ENCODE data around the gene SORBS1. TPM values are rescaled to one million over a fixed set of nuclear protein-coding genes. Genes with fewer than 3 reads are reported as not detected.

Gene SORBS1
- total RNA-seq, 2 experiments from 2014 or later, result 0.57 to 3.1 TPM

GRCh38 chr10:95304463-95304862 is 256.7 kb downstream of the SORBS1 start:
- CTCF ChIA-PET (ENCODE audit: unreplicated experiment), result no interaction called here
- POLR2A ChIA-PET, result interaction anchor here (0.6 kb wide), 2 partner anchors 49 to 1257 kb away, joined by 3 to 5 read pairs; no protein-coding TSS in a partner anchor
- no peaks in the 10 kb centered on the region for H3K9me3 ChIP-seq (ENCODE audit: low read length)

DNA sequence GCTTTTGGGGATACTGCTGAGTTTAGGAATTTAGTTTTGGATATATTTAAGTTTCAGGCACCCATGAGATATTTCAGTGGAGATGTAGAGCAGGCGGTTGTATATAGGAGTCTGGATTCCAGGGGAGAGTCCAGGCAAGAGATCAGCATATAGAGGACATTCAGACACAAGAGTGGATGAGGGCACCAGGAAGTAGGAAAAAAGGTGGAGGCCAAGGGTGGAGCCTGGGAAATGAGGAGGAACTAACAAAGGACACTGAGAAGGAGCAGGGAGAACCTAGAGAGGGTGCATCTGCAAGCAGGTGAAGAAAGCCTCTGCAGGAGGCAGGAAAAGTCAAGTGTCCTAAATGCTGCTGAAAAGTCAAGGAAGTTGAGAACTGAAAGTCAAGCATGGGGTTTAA is 257.2 kb downstream of the SORBS1 start:
- no peak for DNase-seq (ENCODE audit: low spot score)
- Histone ChIP-seq H2AFZ (ENCODE audit: low read length) (no peak overlapping the region), H3K4me2 (ENCODE audit: low read length) (no peak overlapping the region), H3K36me3 (ENCODE audit: insufficient read depth, low read length) (no peaks in the 10 kb centered on the region), H3K79me2 (ENCODE audit: insufficient read depth, low read depth, low read length) (no peaks in the 10 kb centered on the region), H3K9me3 (ENCODE audit: low read length) (no peaks in the 10 kb centered on the region), H3K4me1 (ENCODE audit: insufficient read depth, low read length, poor library complexity, severe bottlenecking) (no peaks in the 10 kb centered on the region), H3K9me2 (ENCODE audit: insufficient read depth, low read length) (no peaks in the 10 kb centered on the region), H3K4me3 (ENCODE audit: low read depth, low read length, poor library complexity, severe bottlenecking) (no peak overlapping the region), H3K27ac (ENCODE audit: low read depth, low read length, poor library complexity, severe bottlenecking) (no peak overlapping the region), H4K20me1 (ENCODE audit: insufficient read depth, low read length) (no peaks in the 10 kb centered on the region)
- intact Hi-C loops (cut with micrococcal nuclease; ENCODE audit: unreplicated experiment), result no loop called here
- ChIA-PET POLR2A (no interaction called here), CTCF (ENCODE audit: unreplicated experiment) (no interaction called here)
- no TSS peak for BruUV-seq (replicated peaks)
- TF ChIP-seq CTCF (conservative IDR thresholded peaks at IDR 0.05; ENCODE audit: low read length) (no peak), EZH2phosphoT487 (IDR thresholded peaks at IDR 0.05; ENCODE audit: borderline replicate concordance, low read depth, low read length) (no peak)

More at GRCh38 chr10:95304463-95304862, 256.7 kb downstream of the SORBS1 start:
- Histone ChIP-seq H2AFZ (ENCODE audit: low read length) (no peak overlapping the region), H3K36me3 (ENCODE audit: insufficient read depth, low read length) (no peaks in the 10 kb centered on the region), H3K27ac (ENCODE audit: low read depth, low read length, poor library complexity, severe bottlenecking) (no peak overlapping the region), H3K4me1 (ENCODE audit: insufficient read depth, low read length, poor library complexity, severe bottlenecking) (no peaks in the 10 kb centered on the region), H3K9me2 (ENCODE audit: insufficient read depth, low read length) (no peaks in the 10 kb centered on the region), H3K4me3 (ENCODE audit: low read depth, low read length, poor library complexity, severe bottlenecking) (no peak overlapping the region), H3K79me2 (ENCODE audit: insufficient read depth, low read depth, low read length) (no peaks in the 10 kb centered on the region), H3K4me2 (ENCODE audit: low read length) (no peak overlapping the region), H4K20me1 (ENCODE audit: insufficient read depth, low read length) (no peaks in the 10 kb centered on the region)
- intact Hi-C loops (cut with micrococcal nuclease; ENCODE audit: unreplicated experiment), result no loop called here
- DNase-seq (ENCODE audit: low spot score), result no peak
- no TSS peak for BruUV-seq (replicated peaks)
- TF ChIP-seq EZH2phosphoT487 (IDR thresholded peaks at IDR 0.05; ENCODE audit: borderline replicate concordance, low read depth, low read length) (no peak), CTCF (conservative IDR thresholded peaks at IDR 0.05; ENCODE audit: low read length) (no peak)

- Histone ChIP-seq H3K79me2 (ENCODE audit: insufficient read depth, low read depth, low read length) (no peaks in the 10 kb centered on the region), H3K4me2 (ENCODE audit: low read length) (no peak overlapping the region), H3K9me2 (ENCODE audit: insufficient read depth, low read length) (no peaks in the 10 kb centered on the region), H3K36me3 (ENCODE audit: insufficient read depth, low read length) (no peaks in the 10 kb centered on the region), H3K27ac (ENCODE audit: low read depth, low read length, poor library complexity, severe bottlenecking) (no peak overlapping the region), H3K9me3 (ENCODE audit: low read length) (no peaks in the 10 kb centered on the region), H3K4me3 (ENCODE audit: low read depth, low read length, poor library complexity, severe bottlenecking) (no peak overlapping the region), H2AFZ (ENCODE audit: low read length) (no peak overlapping the region), H4K20me1 (ENCODE audit: insufficient read depth, low read length) (no peaks in the 10 kb centered on the region), H3K4me1 (ENCODE audit: insufficient read depth, low read length, poor library complexity, severe bottlenecking) (no peaks in the 10 kb centered on the region)
- no peak for DNase-seq (ENCODE audit: low spot score)
- POLR2A ChIA-PET, result interaction anchor here (0.8 kb wide), 1 partner anchor 9 kb away, joined by 4 read pairs; no protein-coding TSS in a partner anchor
- CTCF ChIA-PET (ENCODE audit: unreplicated experiment), result no interaction called here
- intact Hi-C loops (cut with micrococcal nuclease; ENCODE audit: unreplicated experiment), result no loop called here
- TF ChIP-seq EZH2phosphoT487 (IDR thresholded peaks at IDR 0.05; ENCODE audit: borderline replicate concordance, low read depth, low read length) (no peak), CTCF (conservative IDR thresholded peaks at IDR 0.05; ENCODE audit: low read length) (no peak)
- no TSS peak for BruUV-seq (replicated peaks)
Measured at GRCh38 chr10:95303535-95303934, 257.6 kb downstream of the SORBS1 start.
